Glutamatergic neuron (in vitro differentiated cells): Measurements from ENCODE around the gene MAP7. TPM values are rescaled to one million over a fixed set of nuclear protein-coding genes. Genes with fewer than 3 reads are reported as not detected.

ENCODE experiments used
- DNase-seq: peaks from one replicate; pipeline ENCODE4 v3.0.0; 2022
- H3K27ac Mint-ChIP-seq: one replicate; pipeline ENCODE4 v1.8.0; 2020; ENCODE audit warnings: mild to moderate bottlenecking, mixed read lengths, inconsistent platforms; ENCODE audit not compliant: unreplicated experiment
- H3K27me3 Mint-ChIP-seq: one replicate; pipeline ENCODE4 v1.8.0; 2020; ENCODE audit warnings: mild to moderate bottlenecking, moderate library complexity, mixed read lengths, inconsistent platforms; ENCODE audit not compliant: unreplicated experiment
- H3K36me3 Mint-ChIP-seq: one replicate; pipeline ENCODE4 v1.8.0; 2020; ENCODE audit warnings: mild to moderate bottlenecking, mixed read lengths, inconsistent platforms; ENCODE audit not compliant: unreplicated experiment
- H3K4me1 Mint-ChIP-seq: one replicate; pipeline ENCODE4 v1.8.0; 2020; ENCODE audit warnings: mild to moderate bottlenecking, low read depth, mixed read lengths, inconsistent platforms; ENCODE audit not compliant: unreplicated experiment
- H3K4me3 Mint-ChIP-seq: one replicate; pipeline ENCODE4 v1.8.0; 2020; ENCODE audit warnings: mild to moderate bottlenecking, mixed read lengths, inconsistent platforms; ENCODE audit not compliant: unreplicated experiment
- H3K9me3 Mint-ChIP-seq: one replicate; pipeline ENCODE4 v1.8.0; 2020; ENCODE audit warnings: mild to moderate bottlenecking, moderate library complexity, mixed read lengths, inconsistent platforms; ENCODE audit not compliant: unreplicated experiment
- total RNA-seq: library from RNA; stranded (reverse); fragmentation: NEBNext Ultra II Directional; extraction: Animal tissue kit (Norgen Biotek cat#: 25700); gene quantifications from one replicate; pipeline ENCODE4 v1.2.1, GENCODE V29; 2021; ENCODE audit not compliant: unreplicated experiment
- TF ChIP-seq, protein P1 (sequence below): fragments of 200-600 bp; sonication (generic); IDR thresholded peaks from one replicate; pipeline ENCODE4 v1.5.0; 2021; ENCODE audit not compliant: partially characterized antibody, unreplicated experiment

MAP7 gene
- total RNA-seq, 1 donor from 2014 or later, result 2.2 TPM

DNA sequence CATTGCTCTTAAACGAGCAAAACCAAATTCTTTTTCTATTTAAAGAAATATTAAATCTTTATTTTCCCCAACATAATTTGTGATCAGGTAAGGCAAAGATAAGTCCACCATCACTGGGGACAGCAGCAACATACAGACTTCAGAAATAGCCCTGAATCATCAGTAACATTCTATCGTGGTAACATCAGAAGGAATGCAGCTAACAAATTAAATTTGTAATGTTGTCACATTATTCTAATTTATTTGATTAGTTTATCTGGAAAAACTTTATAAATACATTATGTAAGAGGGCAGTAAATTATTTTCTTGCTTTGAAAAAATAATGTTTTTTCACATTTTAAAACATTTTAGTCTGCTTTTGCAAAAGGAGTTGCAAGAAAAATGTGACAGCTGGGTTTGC is 206.9 kb downstream of the MAP7 start:
- TF ChIP-seq, protein P1, sequence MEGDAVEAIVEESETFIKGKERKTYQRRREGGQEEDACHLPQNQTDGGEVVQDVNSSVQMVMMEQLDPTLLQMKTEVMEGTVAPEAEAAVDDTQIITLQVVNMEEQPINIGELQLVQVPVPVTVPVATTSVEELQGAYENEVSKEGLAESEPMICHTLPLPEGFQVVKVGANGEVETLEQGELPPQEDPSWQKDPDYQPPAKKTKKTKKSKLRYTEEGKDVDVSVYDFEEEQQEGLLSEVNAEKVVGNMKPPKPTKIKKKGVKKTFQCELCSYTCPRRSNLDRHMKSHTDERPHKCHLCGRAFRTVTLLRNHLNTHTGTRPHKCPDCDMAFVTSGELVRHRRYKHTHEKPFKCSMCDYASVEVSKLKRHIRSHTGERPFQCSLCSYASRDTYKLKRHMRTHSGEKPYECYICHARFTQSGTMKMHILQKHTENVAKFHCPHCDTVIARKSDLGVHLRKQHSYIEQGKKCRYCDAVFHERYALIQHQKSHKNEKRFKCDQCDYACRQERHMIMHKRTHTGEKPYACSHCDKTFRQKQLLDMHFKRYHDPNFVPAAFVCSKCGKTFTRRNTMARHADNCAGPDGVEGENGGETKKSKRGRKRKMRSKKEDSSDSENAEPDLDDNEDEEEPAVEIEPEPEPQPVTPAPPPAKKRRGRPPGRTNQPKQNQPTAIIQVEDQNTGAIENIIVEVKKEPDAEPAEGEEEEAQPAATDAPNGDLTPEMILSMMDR, result no peak
- DNase-seq, result no peak
- Mint-ChIP-seq H3K9me3 (peaks cover 1% of the 10 kb centered on the region), H3K4me1 (peaks cover 5% of the 10 kb centered on the region), H3K27ac (no peak overlapping the region), H3K27me3 (no peaks in the 10 kb centered on the region), H3K4me3 (no peak overlapping the region), H3K36me3 (no peaks in the 10 kb centered on the region)

DNA sequence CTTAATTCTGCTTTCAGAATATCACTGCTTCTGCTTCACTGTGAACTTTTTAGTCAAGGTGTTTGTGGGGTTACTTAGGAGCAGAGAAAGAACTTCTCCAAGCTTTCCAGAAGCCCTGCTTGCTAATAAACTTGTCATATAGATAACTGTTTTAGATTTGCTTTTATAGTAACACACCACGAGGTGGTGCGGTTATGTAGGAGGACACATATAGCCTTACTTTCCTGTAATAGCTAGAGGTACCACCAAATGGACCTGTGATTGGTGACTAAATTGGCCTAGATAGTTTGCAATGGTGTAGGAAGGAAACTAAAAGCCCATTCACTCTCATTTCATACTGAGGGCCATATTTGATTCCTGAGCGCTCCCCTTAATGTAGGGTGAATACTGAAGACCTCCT is 208.3 kb downstream of the MAP7 start:
- Mint-ChIP-seq H3K36me3 (no peaks in the 10 kb centered on the region), H3K27ac (no peak overlapping the region), H3K27me3 (peaks cover 1% of the 10 kb centered on the region), H3K9me3 (peaks cover 1% of the 10 kb centered on the region), H3K4me1 (peaks cover 5% of the 10 kb centered on the region), H3K4me3 (no peak overlapping the region)
- TF ChIP-seq, protein P1, result no peak
- no peak for DNase-seq

DNA sequence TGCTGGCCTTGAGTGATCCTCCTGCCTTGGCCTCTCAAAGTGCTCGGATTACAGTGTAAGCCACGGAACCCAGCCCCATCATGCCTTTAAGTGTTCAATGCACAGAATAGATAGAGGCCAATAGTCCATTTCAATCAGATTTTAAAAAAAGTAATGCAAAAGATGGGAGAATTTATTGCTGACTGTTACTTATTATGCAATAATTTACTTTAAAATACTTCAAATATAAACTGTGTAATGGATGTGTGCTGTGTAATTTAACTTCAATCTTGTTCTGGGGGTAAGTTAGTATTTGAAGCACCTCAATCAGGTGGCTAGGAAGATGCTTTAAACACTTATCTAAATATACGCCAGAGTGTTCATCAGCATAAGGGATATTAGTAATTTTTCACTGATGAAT is 208.9 kb downstream of the MAP7 start:
- peaks cover 5% of the 10 kb centered on the region for H3K4me1 Mint-ChIP-seq
- no peak overlapping the region for H3K27ac Mint-ChIP-seq
- H3K27me3 Mint-ChIP-seq, result peaks cover 1% of the 10 kb centered on the region
- no peak overlapping the region for H3K4me3 Mint-ChIP-seq
- DNase-seq, result no peak
- H3K36me3 Mint-ChIP-seq, result no peaks in the 10 kb centered on the region
- peaks cover 1% of the 10 kb centered on the region for H3K9me3 Mint-ChIP-seq
- TF ChIP-seq, protein P1, result no peak

DNA sequence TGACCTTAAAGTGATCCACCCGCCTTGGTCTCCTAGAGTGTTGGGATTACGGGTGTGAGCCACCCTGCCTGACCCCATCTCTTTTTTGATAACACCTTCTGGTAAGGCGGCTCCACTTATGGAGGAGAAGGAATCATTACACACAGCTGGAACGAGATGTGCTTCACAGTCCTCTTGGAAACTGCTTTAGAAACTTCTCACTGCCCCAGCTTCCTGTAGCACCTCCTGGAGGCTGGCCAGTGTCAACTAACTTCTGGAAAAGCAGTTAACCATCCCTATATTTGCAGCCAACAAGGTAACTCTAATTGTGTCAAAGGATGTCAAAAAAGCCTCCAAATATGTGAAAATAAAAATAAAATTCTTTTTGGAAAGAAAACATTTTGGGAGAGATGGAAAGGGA is 211.7 kb downstream of the MAP7 start:
- H3K36me3 Mint-ChIP-seq, result no peaks in the 10 kb centered on the region
- H3K27me3 Mint-ChIP-seq, result peaks cover 1% of the 10 kb centered on the region
- H3K9me3 Mint-ChIP-seq, result peaks cover 1% of the 10 kb centered on the region
- DNase-seq, result no peak
- H3K4me3 Mint-ChIP-seq, result no peak overlapping the region
- H3K4me1 Mint-ChIP-seq, result peaks cover 1% of the 10 kb centered on the region
- TF ChIP-seq, protein P1, result no peak
- no peak overlapping the region for H3K27ac Mint-ChIP-seq

DNA sequence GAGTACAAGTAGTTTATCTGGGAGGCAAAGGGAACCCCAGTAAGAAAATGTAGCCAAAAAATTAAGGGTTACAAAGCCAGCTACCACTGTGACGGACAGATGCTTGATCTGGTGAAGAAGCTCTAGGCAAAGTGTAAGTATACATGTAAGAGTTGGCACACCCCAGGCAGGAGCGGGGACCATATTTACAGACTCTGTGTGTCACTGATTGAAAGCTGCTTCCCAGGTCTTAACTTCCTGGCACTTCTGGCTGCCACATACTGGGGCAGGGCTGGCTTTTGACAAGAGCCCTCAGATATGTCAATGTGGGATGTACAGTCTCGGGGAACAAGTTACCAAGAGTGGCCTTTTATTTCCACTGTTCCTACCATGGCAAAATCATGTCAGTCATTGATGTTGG is 212.6 kb downstream of the MAP7 start:
- no peak for DNase-seq
- no peak overlapping the region for H3K4me3 Mint-ChIP-seq
- peaks cover 1% of the 10 kb centered on the region for H3K27me3 Mint-ChIP-seq
- no peak overlapping the region for H3K27ac Mint-ChIP-seq
- H3K36me3 Mint-ChIP-seq, result no peaks in the 10 kb centered on the region
- peaks cover 1% of the 10 kb centered on the region for H3K4me1 Mint-ChIP-seq
- TF ChIP-seq, protein P1, result no peak
- H3K9me3 Mint-ChIP-seq, result peaks cover 1% of the 10 kb centered on the region
